Measurements from ENCODE around the gene ACKR2. TPM values are rescaled to one million over a fixed set of nuclear protein-coding genes. Genes with fewer than 3 reads are reported as not detected.

ACKR2 gene
- total and polyA plus RNA-seq, 2 experiments from 2014 or later: 0.15 to 2.8 TPM

DNA sequence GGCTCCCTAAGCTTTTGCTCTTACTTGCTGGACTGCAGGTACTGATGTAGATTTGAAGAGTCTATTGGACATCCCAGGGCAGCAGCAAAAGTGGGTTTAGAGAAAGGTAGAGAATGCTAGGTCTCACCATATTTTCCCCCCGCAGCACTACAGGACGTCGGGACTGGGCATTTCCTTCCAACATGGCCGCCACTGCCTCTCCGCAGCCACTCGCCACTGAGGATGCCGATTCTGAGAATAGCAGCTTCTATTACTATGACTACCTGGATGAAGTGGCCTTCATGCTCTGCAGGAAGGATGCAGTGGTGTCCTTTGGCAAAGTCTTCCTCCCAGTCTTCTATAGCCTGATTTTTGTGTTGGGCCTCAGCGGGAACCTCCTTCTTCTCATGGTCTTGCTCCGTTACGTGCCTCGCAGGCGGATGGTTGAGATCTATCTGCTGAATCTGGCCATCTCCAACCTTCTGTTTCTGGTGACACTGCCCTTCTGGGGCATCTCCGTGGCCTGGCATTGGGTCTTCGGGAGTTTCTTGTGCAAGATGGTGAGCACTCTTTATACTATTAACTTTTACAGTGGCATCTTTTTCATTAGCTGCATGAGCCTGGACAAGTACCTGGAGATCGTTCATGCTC is 55.2 kb downstream of the ACKR2 start:
- no peaks in the 10 kb centered on the region for H3K36me3 ChIP-seq
- H3K27ac ChIP-seq: no peak overlapping the region
- no peak overlapping the region for H3K4me3 ChIP-seq
- TF ChIP-seq, protein P1, sequence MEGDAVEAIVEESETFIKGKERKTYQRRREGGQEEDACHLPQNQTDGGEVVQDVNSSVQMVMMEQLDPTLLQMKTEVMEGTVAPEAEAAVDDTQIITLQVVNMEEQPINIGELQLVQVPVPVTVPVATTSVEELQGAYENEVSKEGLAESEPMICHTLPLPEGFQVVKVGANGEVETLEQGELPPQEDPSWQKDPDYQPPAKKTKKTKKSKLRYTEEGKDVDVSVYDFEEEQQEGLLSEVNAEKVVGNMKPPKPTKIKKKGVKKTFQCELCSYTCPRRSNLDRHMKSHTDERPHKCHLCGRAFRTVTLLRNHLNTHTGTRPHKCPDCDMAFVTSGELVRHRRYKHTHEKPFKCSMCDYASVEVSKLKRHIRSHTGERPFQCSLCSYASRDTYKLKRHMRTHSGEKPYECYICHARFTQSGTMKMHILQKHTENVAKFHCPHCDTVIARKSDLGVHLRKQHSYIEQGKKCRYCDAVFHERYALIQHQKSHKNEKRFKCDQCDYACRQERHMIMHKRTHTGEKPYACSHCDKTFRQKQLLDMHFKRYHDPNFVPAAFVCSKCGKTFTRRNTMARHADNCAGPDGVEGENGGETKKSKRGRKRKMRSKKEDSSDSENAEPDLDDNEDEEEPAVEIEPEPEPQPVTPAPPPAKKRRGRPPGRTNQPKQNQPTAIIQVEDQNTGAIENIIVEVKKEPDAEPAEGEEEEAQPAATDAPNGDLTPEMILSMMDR (IDR thresholded peaks at IDR 0.05; ENCODE audit: low read depth, low read length): no peak
- no peaks in the 10 kb centered on the region for H3K9me3 ChIP-seq (ENCODE audit: low read depth)
- H3K4me1 ChIP-seq (ENCODE audit: low read depth): no peaks in the 10 kb centered on the region
- no peaks in the 10 kb centered on the region for H3K27me3 ChIP-seq
- DNase-seq (ENCODE audit: low read depth in 1 of 2, low spot score in 1 of 2): no peak

DNA sequence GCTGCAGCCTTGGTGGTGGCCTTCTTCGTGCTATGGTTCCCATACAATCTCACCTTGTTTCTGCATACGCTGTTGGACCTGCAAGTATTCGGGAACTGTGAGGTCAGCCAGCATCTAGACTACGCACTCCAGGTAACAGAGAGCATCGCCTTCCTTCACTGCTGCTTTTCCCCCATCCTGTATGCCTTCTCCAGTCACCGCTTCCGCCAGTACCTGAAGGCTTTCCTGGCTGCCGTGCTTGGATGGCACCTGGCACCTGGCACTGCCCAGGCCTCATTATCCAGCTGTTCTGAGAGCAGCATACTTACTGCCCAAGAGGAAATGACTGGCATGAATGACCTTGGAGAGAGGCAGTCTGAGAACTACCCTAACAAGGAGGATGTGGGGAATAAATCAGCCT is 56.0 kb downstream of the ACKR2 start:
- Histone ChIP-seq H3K4me1 (ENCODE audit: low read depth) (no peaks in the 10 kb centered on the region), H3K4me3 (no peak overlapping the region), H3K27ac (no peak overlapping the region), H3K36me3 (no peaks in the 10 kb centered on the region), H3K27me3 (no peaks in the 10 kb centered on the region), H3K9me3 (ENCODE audit: low read depth) (no peaks in the 10 kb centered on the region)
- TF ChIP-seq, protein P1 (IDR thresholded peaks at IDR 0.05; ENCODE audit: low read depth, low read length): no peak
- DNase-seq (ENCODE audit: low read depth in 1 of 2, low spot score in 1 of 2): no peak

DNA sequence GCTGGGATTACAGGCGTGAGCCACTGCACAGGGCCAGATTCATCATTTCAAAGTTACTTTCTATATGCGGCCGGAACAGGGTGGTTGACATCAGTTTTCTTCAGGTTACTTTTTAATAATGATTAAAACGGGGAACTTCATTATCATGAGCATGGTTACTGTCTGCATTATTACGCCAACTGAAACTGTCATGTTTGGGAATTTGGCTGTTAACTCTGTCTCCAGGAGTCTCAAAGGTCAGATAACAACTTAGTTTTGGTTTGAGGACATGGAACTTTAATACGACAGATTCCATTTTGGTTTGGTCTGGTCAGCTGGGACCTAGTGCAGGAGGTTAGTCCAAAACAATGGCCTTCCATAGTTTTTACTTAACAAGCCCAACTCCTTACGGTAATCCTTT is 57.9 kb downstream of the ACKR2 start:
- Histone ChIP-seq H3K9me3 (ENCODE audit: low read depth) (no peaks in the 10 kb centered on the region), H3K36me3 (no peaks in the 10 kb centered on the region), H3K4me1 (ENCODE audit: low read depth) (peaks cover 6% of the 10 kb centered on the region), H3K27me3 (no peaks in the 10 kb centered on the region), H3K4me3 (no peak overlapping the region), H3K27ac (no peak overlapping the region)
- TF ChIP-seq, protein P1 (IDR thresholded peaks at IDR 0.05; ENCODE audit: low read depth, low read length): no peak
- DNase-seq (ENCODE audit: low read depth in 1 of 2, low spot score in 1 of 2): no peak

DNA sequence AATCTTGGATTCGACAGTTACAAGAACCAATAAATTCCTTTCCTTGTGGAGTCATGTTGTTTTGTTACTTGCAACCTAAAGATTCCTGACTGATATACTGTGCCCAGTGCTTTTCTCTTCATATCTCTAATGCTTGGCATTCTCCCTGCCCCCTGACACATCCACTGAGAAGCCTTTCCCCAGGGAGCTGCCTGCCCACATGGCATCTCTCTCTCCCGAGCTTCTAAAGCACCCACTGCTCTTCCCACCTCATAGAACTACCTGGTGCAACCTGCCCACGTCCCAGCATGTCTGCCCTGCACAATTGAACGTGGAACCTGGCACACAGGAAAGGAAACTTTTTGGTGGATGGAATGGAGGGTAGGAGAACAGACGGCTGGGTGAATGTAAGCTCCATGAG is 59.6 kb downstream of the ACKR2 start:
- H3K27me3 ChIP-seq: no peaks in the 10 kb centered on the region
- TF ChIP-seq, protein P1 (IDR thresholded peaks at IDR 0.05; ENCODE audit: low read depth, low read length): no peak
- peaks cover 10% of the 10 kb centered on the region for H3K4me1 ChIP-seq (ENCODE audit: low read depth)
- no peak for DNase-seq (ENCODE audit: low read depth in 1 of 2, low spot score in 1 of 2)
- no peak overlapping the region for H3K27ac ChIP-seq
- H3K9me3 ChIP-seq (ENCODE audit: low read depth): no peaks in the 10 kb centered on the region
- H3K36me3 ChIP-seq: no peaks in the 10 kb centered on the region
- no peak overlapping the region for H3K4me3 ChIP-seq

DNA sequence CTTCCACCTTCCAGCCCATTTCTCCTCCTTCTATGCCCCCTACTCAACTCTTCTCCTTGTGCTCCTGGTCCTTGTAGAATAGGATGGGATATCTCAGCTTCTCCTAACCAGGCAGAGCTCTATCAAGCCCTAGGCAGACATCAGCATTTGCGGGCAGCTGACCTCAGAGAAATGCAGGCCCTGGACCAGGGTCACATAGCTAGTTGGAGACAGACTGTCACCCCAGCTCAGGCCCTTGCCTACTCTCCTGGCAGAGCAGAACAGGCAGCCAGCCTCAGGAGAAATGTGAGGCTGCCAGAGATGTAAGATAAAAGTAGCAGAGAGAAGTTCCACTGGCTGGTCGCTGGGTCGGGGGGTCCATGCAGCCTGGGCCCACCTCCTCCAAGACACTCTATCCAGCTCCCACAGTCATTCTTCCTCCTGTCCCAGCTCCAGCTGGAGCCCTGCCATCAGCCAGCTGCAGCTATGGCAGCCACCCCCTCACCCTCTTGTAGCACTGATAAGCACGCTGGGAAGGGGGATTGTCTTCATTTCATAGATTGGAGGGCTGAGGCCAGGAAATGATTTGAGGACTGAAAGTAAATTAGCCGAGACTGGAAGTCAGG is 62.4 kb downstream of the ACKR2 start:
- H3K27me3 ChIP-seq: no peaks in the 10 kb centered on the region
- peak; percentile 46 to 66 for DNase-seq (ENCODE audit: low read depth in 1 of 2, low spot score in 1 of 2)
- TF ChIP-seq, protein P1 (IDR thresholded peaks at IDR 0.05; ENCODE audit: low read depth, low read length): no peak
- H3K27ac ChIP-seq: peak overlapping the region; percentile 12
- H3K4me1 ChIP-seq (ENCODE audit: low read depth): peaks cover 10% of the 10 kb centered on the region
- H3K36me3 ChIP-seq: no peaks in the 10 kb centered on the region
- H3K4me3 ChIP-seq: no peak overlapping the region
- no peaks in the 10 kb centered on the region for H3K9me3 ChIP-seq (ENCODE audit: low read depth)

All from cardiac muscle cell (in vitro differentiated cells and primary cell).